ENCODE data around the gene ITPA. TPM values are rescaled to one million over a fixed set of nuclear protein-coding genes. Genes with fewer than 3 reads are reported as not detected.
A peak's percentile ranks its signal among the peaks of the same experiment; 100 is the strongest.

The ITPA gene
- total RNA-seq, 1 experiment from 2014 or later = 104 TPM

DNA sequence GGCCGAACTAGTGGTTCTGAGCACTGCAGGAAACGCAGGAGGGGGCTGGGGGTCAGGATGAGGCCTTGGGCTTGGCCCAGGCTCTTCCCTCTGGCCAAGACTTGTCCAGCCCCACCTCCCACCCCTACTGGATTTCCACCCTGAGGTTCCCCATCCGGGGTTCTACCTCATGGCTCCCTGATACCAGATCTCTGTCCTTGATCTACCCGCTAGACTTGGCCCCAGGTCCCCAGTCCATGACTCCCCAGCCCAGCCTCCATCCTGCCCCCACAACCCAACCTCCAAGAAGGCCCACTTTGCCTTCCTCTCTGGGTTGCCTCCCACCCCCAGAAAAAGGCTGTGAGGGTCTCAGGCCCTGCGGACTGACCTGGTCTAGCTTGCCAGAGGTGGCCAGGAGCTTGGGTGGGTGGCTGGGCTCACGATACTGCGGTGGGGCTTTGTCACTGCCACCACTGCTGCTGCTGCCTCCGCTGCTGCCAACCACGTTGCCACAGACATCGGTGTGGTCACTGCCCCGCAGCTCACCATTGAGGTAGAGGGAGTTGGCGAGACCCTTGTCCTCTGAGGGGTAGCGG, 42.9 kb upstream of the ITPA start:
- ATAC-seq (no peak), DNase-seq (ENCODE audit: low spot score) (no peak)
- Mint-ChIP-seq H3K27me3 (ENCODE audit: low read depth) (peaks cover 2% of the 10 kb centered on the region; the same call in 1 of the 2 replicates), H3K9me3 (no peaks in the 10 kb centered on the region; the same call in 1 of the 2 replicates), H3K4me3 (no peak overlapping the region), H3K27ac (no peak overlapping the region), H3K4me1 (peaks cover 31% of the 10 kb centered on the region), H3K36me3 (peaks cover 2% of the 10 kb centered on the region)
- TF ChIP-seq, protein P1, sequence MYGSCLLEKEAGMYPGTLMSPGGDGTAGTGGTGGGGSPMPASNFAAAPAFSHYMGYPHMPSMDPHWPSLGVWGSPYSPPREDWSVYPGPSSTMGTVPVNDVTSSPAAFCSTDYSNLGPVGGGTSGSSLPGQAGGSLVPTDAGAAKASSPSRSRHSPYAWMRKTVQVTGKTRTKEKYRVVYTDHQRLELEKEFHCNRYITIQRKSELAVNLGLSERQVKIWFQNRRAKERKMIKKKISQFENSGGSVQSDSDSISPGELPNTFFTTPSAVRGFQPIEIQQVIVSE (CRISPR knock-in tag; IDR thresholded peaks at IDR 0.05; ENCODE audit: borderline replicate concordance) = no peak
- TF ChIP-seq, protein P2, sequence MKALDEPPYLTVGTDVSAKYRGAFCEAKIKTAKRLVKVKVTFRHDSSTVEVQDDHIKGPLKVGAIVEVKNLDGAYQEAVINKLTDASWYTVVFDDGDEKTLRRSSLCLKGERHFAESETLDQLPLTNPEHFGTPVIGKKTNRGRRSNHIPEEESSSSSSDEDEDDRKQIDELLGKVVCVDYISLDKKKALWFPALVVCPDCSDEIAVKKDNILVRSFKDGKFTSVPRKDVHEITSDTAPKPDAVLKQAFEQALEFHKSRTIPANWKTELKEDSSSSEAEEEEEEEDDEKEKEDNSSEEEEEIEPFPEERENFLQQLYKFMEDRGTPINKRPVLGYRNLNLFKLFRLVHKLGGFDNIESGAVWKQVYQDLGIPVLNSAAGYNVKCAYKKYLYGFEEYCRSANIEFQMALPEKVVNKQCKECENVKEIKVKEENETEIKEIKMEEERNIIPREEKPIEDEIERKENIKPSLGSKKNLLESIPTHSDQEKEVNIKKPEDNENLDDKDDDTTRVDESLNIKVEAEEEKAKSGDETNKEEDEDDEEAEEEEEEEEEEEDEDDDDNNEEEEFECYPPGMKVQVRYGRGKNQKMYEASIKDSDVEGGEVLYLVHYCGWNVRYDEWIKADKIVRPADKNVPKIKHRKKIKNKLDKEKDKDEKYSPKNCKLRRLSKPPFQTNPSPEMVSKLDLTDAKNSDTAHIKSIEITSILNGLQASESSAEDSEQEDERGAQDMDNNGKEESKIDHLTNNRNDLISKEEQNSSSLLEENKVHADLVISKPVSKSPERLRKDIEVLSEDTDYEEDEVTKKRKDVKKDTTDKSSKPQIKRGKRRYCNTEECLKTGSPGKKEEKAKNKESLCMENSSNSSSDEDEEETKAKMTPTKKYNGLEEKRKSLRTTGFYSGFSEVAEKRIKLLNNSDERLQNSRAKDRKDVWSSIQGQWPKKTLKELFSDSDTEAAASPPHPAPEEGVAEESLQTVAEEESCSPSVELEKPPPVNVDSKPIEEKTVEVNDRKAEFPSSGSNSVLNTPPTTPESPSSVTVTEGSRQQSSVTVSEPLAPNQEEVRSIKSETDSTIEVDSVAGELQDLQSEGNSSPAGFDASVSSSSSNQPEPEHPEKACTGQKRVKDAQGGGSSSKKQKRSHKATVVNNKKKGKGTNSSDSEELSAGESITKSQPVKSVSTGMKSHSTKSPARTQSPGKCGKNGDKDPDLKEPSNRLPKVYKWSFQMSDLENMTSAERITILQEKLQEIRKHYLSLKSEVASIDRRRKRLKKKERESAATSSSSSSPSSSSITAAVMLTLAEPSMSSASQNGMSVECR (CRISPR knock-in tag; IDR thresholded peaks at IDR 0.05; ENCODE audit: borderline replicate concordance) = no peak
- TF ChIP-seq, protein P3, sequence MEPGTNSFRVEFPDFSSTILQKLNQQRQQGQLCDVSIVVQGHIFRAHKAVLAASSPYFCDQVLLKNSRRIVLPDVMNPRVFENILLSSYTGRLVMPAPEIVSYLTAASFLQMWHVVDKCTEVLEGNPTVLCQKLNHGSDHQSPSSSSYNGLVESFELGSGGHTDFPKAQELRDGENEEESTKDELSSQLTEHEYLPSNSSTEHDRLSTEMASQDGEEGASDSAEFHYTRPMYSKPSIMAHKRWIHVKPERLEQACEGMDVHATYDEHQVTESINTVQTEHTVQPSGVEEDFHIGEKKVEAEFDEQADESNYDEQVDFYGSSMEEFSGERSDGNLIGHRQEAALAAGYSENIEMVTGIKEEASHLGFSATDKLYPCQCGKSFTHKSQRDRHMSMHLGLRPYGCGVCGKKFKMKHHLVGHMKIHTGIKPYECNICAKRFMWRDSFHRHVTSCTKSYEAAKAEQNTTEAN (CRISPR knock-in tag; IDR thresholded peaks at IDR 0.05) = no peak
- POLR2A ChIA-PET = no interaction called here
- CTCF ChIA-PET = no interaction called here

DNA sequence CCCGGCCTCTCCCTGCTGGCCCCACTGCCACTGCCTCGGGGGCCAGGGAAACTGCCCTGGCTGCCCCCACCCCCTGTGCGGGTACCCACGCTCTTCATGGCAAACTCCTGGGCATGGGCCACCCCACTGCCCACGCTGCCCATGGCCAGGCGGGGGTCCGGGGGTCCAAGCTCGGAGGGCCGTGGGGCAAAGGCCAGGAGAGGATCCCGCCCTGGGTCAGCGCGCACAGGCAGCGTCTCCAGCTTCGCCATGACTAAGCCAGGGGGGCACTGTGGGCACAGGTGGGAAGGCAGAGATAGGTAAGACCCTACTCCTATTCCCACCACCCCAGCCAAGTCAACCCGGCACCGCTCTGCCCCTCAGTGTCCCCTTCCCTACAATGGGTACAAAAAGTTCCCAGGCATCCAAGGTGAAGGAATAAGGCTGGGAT, 42.4 kb upstream of the ITPA start:
- peaks cover 2% of the 10 kb centered on the region for H3K36me3 Mint-ChIP-seq
- H3K27me3 Mint-ChIP-seq (ENCODE audit: low read depth) = peaks cover 5% of the 10 kb centered on the region; the same call in 1 of the 2 replicates
- ChIA-PET POLR2A (no interaction called here), CTCF (interaction anchor here (0.9 to 2.5 kb wide), 2 partner anchors 8 to 52 kb away, joined by 4 to 9 read pairs; partner anchors contain the start of genes FASTKD5 and UBOX5)
- no peak for ATAC-seq
- TF ChIP-seq, protein P4, sequence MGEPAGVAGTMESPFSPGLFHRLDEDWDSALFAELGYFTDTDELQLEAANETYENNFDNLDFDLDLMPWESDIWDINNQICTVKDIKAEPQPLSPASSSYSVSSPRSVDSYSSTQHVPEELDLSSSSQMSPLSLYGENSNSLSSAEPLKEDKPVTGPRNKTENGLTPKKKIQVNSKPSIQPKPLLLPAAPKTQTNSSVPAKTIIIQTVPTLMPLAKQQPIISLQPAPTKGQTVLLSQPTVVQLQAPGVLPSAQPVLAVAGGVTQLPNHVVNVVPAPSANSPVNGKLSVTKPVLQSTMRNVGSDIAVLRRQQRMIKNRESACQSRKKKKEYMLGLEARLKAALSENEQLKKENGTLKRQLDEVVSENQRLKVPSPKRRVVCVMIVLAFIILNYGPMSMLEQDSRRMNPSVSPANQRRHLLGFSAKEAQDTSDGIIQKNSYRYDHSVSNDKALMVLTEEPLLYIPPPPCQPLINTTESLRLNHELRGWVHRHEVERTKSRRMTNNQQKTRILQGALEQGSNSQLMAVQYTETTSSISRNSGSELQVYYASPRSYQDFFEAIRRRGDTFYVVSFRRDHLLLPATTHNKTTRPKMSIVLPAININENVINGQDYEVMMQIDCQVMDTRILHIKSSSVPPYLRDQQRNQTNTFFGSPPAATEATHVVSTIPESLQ (CRISPR knock-in tag; IDR thresholded peaks at IDR 0.05) = no peak
- TF ChIP-seq, protein P5, sequence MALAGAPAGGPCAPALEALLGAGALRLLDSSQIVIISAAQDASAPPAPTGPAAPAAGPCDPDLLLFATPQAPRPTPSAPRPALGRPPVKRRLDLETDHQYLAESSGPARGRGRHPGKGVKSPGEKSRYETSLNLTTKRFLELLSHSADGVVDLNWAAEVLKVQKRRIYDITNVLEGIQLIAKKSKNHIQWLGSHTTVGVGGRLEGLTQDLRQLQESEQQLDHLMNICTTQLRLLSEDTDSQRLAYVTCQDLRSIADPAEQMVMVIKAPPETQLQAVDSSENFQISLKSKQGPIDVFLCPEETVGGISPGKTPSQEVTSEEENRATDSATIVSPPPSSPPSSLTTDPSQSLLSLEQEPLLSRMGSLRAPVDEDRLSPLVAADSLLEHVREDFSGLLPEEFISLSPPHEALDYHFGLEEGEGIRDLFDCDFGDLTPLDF (CRISPR knock-in tag; IDR thresholded peaks at IDR 0.05) = no peak
- H3K9me3 Mint-ChIP-seq = no peaks in the 10 kb centered on the region; the same call in 1 of the 2 replicates
- H3K27ac Mint-ChIP-seq = no peak overlapping the region
- H3K4me3 Mint-ChIP-seq = no peak overlapping the region
- no peak for DNase-seq (ENCODE audit: low spot score)
- H3K4me1 Mint-ChIP-seq = peaks cover 34% of the 10 kb centered on the region

DNA sequence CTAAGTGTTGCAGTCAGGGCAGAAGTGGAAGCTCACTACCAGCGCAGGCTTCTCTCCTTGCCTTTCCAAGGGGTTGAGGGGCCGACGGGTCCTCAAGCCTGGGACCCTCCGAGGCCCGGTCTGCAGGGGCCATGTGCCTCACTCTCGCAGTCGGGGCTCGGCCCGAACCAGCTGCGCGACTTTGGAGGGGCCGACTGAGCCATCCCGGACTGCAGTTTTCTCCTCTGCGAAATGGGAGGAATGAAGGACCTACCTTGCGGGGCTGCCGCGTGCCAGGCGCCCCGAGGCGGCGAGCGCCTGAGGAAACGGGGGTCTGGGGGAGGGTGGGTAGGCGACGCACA, 41.6 kb upstream of the ITPA start:
- ChIA-PET POLR2A (interaction anchor here (0.8 to 1.1 kb wide), 2 partner anchors 8 kb away, joined by 5 read pairs; no protein-coding TSS in a partner anchor), CTCF (interaction anchor here (0.6 to 2.5 kb wide), 4 partner anchors 9 to 208 kb away, joined by 3 to 9 read pairs (median 4); partner anchors contain the start of genes FASTKD5 and UBOX5)
- H3K9me3 Mint-ChIP-seq = no peaks in the 10 kb centered on the region
- H3K4me3 Mint-ChIP-seq = peak overlapping the region; percentile 61
- TF ChIP-seq, protein P6, sequence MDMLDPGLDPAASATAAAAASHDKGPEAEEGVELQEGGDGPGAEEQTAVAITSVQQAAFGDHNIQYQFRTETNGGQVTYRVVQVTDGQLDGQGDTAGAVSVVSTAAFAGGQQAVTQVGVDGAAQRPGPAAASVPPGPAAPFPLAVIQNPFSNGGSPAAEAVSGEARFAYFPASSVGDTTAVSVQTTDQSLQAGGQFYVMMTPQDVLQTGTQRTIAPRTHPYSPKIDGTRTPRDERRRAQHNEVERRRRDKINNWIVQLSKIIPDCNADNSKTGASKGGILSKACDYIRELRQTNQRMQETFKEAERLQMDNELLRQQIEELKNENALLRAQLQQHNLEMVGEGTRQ (CRISPR knock-in tag; IDR thresholded peaks at IDR 0.05) = 0 out of 2 replicates have a peak, but pooled peaks have one; percentile 27
- TF ChIP-seq, protein P7, sequence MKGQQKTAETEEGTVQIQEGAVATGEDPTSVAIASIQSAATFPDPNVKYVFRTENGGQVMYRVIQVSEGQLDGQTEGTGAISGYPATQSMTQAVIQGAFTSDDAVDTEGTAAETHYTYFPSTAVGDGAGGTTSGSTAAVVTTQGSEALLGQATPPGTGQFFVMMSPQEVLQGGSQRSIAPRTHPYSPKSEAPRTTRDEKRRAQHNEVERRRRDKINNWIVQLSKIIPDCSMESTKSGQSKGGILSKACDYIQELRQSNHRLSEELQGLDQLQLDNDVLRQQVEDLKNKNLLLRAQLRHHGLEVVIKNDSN (CRISPR knock-in tag; IDR thresholded peaks at IDR 0.05) = no peak
- ATAC-seq = peak; percentile 6; the same call in 1 of the 2 replicates
- no peak for DNase-seq (ENCODE audit: low spot score)
- peaks cover 7% of the 10 kb centered on the region; the same call in 1 of the 2 replicates for H3K27me3 Mint-ChIP-seq (ENCODE audit: low read depth)
- peaks cover 2% of the 10 kb centered on the region for H3K36me3 Mint-ChIP-seq
- H3K27ac Mint-ChIP-seq = no peak overlapping the region
- H3K4me1 Mint-ChIP-seq = peaks cover 36% of the 10 kb centered on the region
